ENCODE results near the gene OR2C3.

GRCh38 chr1:247535402-247535801, 838 bp downstream of the OR2C3 start:
- TF ChIP-seq, protein P1, sequence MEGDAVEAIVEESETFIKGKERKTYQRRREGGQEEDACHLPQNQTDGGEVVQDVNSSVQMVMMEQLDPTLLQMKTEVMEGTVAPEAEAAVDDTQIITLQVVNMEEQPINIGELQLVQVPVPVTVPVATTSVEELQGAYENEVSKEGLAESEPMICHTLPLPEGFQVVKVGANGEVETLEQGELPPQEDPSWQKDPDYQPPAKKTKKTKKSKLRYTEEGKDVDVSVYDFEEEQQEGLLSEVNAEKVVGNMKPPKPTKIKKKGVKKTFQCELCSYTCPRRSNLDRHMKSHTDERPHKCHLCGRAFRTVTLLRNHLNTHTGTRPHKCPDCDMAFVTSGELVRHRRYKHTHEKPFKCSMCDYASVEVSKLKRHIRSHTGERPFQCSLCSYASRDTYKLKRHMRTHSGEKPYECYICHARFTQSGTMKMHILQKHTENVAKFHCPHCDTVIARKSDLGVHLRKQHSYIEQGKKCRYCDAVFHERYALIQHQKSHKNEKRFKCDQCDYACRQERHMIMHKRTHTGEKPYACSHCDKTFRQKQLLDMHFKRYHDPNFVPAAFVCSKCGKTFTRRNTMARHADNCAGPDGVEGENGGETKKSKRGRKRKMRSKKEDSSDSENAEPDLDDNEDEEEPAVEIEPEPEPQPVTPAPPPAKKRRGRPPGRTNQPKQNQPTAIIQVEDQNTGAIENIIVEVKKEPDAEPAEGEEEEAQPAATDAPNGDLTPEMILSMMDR (tag by site-specific recombination; IDR thresholded peaks at IDR 0.05): no peak
- TF ChIP-seq ZBTB1 (tag by site-specific recombination; IDR thresholded peaks at IDR 0.05) (no peak), ZNF274 (IDR thresholded peaks at IDR 0.05; ENCODE audit: low read length) (no peak), ZNF274 (tag by site-specific recombination; IDR thresholded peaks at IDR 0.05; ENCODE audit: borderline replicate concordance) (no peak), TRIM28 (IDR thresholded peaks at IDR 0.05; ENCODE audit: borderline replicate concordance, low read length) (no peak), ZNF24 (tag by site-specific recombination; IDR thresholded peaks at IDR 0.05) (no peak), ZNF510 (tag by site-specific recombination; IDR thresholded peaks at IDR 0.05; ENCODE audit: insufficient replicate concordance) (no peak), PBX3 (CRISPR knock-in tag; IDR thresholded peaks at IDR 0.05) (no peak)
- TF ChIP-seq, protein P2, sequence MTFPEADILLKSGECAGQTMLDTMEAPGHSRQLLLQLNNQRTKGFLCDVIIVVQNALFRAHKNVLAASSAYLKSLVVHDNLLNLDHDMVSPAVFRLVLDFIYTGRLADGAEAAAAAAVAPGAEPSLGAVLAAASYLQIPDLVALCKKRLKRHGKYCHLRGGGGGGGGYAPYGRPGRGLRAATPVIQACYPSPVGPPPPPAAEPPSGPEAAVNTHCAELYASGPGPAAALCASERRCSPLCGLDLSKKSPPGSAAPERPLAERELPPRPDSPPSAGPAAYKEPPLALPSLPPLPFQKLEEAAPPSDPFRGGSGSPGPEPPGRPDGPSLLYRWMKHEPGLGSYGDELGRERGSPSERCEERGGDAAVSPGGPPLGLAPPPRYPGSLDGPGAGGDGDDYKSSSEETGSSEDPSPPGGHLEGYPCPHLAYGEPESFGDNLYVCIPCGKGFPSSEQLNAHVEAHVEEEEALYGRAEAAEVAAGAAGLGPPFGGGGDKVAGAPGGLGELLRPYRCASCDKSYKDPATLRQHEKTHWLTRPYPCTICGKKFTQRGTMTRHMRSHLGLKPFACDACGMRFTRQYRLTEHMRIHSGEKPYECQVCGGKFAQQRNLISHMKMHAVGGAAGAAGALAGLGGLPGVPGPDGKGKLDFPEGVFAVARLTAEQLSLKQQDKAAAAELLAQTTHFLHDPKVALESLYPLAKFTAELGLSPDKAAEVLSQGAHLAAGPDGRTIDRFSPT (tag by site-specific recombination; IDR thresholded peaks at IDR 0.05): no peak

All from HEK293 (cell line).